Vagina (tissue), 2 donors: ENCODE results near the gene IL32. TPM values are rescaled to one million over a fixed set of nuclear protein-coding genes. Genes with fewer than 3 reads are reported as not detected.

ENCODE experiments used
- DNase-seq, 2 donors: peaks; one replicate each; pipeline ENCODE4 v3.0.0-alpha.2; 2017; ENCODE audit errors: extremely low spot score in 2 of 2
- H3K27ac ChIP-seq: fragments of 200-600 bp; sonication (generic); one replicate; pipeline ENCODE4 v1.5.1; 2019
- H3K27me3 ChIP-seq: fragments of 200-600 bp; sonication (generic); one replicate; pipeline ENCODE4 v1.5.1; 2019
- H3K36me3 ChIP-seq, 2 donors: fragments of 200-600 bp; sonication (generic); one replicate each; pipeline ENCODE4 v1.5.1; 2017 to 2019
- H3K4me1 ChIP-seq: fragments of 200-600 bp; sonication (generic); one replicate; pipeline ENCODE4 v1.5.1; 2019
- H3K4me3 ChIP-seq, 2 donors: fragments of 200-600 bp; sonication (generic); 1 replicate in 1 of 2; 2 replicates in 1 of 2; pipeline ENCODE4 v1.5.1; 2016 to 2019
- H3K9me3 ChIP-seq: fragments of 200-600 bp; sonication (generic); one replicate; pipeline ENCODE4 v1.5.1; 2019
- POLR2A ChIP-seq, 2 donors: fragments of 450-650 bp; IDR thresholded peaks; one replicate each; pipeline ENCODE4 v1.6.1; 2017; ENCODE audit warnings: antibody characterized with exemption in 2 of 2, mild to moderate bottlenecking in 2 of 2, moderate library complexity in 2 of 2
- POLR2AphosphoS5 ChIP-seq, 2 donors: sonication (generic); formaldehyde crosslinking; IDR thresholded peaks; one replicate each; pipeline ENCODE4 v1.9.0; 2017; ENCODE audit warnings: antibody characterized with exemption in 2 of 2, mild to moderate bottlenecking in 2 of 2, low read depth in 1 of 2; ENCODE audit not compliant: insufficient read depth in 1 of 2
- intact Hi-C: fragments of 100-400 bp; cut with DNase I; formaldehyde crosslinking; loops from one replicate; pipeline ENCODE4 v1.15.1; 2023
- total RNA-seq: library from RNA; depleted of rRNA; stranded (reverse); fragments of >200 nt; gene quantifications from one replicate; pipeline ENCODE4 v1.2.3, GENCODE V29; 2016
- TF ChIP-seq, protein P1 (sequence below), 3 experiments: fragments of 450-650 bp in 2 of 3; fragments of 200-600 bp in 1 of 3; sonication (generic) in 1 of 3; IDR thresholded peaks; one replicate each; pipeline ENCODE4 v1.5.1; 2017 to 2019; ENCODE audit warnings: antibody characterized with exemption in 3 of 3, mild to moderate bottlenecking in 2 of 3, moderate library complexity in 2 of 3

IL32 gene
- total RNA-seq, 1 donor from 2014 or later, result 13.0 TPM

DNA sequence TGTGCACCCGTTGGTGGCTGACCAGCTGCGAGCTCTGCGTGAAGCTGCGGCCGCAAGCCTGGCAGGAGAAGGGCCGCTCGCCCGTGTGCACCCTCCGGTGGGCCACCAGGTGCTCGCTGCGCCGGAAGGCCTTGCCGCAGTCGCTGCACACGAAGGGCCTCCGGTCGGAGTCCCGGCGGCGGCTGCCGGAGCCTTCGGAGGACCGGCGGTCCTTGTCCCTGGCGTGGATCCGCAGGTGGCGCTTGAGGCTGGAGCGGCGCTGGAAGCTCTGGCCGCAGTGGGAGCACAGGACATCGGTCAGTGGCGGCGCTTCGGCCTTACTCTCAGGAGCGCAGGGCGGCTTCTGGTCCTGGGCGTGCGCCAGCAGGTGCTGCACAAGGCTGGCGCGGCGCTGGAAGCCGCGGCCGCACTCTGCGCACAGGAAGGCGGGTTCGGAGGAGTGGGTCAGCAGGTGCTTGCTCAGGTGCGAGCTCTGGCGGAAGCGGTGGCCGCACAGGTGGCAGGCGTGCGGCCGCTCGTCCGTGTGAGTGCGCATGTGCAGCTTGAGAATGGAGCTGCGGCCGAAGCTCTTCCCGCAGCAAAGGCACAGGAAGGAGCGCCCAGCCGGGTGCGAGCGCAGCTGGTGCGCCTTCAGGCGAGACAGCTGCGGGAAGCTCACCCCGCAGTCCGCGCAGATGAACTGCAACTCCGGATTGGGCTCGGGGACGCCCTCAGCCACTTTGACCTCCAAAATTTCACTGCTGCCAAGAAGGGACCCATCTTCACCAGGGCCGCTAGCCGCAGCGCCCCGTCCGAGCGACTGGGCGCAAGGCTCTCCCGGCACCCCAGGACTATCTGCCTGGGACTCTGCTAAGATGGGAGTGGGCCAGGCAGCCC, 24.5 kb downstream of the IL32 start:
- intact Hi-C loops, result no loop called here
- Histone ChIP-seq H3K4me3 (no peak overlapping the region), H3K9me3 (no peaks in the 10 kb centered on the region), H3K27me3 (no peaks in the 10 kb centered on the region), H3K4me1 (no peaks in the 10 kb centered on the region), H3K27ac (no peak overlapping the region), H3K36me3 (no peaks in the 10 kb centered on the region)
- no peak for TF ChIP-seq POLR2AphosphoS5 (IDR thresholded peaks at IDR 0.05; ENCODE audit: insufficient read depth in 1 of 2, low read depth in 1 of 2)
- TF ChIP-seq POLR2A (IDR thresholded peaks at IDR 0.05), result no peak
- TF ChIP-seq, protein P1, sequence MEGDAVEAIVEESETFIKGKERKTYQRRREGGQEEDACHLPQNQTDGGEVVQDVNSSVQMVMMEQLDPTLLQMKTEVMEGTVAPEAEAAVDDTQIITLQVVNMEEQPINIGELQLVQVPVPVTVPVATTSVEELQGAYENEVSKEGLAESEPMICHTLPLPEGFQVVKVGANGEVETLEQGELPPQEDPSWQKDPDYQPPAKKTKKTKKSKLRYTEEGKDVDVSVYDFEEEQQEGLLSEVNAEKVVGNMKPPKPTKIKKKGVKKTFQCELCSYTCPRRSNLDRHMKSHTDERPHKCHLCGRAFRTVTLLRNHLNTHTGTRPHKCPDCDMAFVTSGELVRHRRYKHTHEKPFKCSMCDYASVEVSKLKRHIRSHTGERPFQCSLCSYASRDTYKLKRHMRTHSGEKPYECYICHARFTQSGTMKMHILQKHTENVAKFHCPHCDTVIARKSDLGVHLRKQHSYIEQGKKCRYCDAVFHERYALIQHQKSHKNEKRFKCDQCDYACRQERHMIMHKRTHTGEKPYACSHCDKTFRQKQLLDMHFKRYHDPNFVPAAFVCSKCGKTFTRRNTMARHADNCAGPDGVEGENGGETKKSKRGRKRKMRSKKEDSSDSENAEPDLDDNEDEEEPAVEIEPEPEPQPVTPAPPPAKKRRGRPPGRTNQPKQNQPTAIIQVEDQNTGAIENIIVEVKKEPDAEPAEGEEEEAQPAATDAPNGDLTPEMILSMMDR (IDR thresholded peaks at IDR 0.05), result no peak
- DNase-seq, result no peak

DNA sequence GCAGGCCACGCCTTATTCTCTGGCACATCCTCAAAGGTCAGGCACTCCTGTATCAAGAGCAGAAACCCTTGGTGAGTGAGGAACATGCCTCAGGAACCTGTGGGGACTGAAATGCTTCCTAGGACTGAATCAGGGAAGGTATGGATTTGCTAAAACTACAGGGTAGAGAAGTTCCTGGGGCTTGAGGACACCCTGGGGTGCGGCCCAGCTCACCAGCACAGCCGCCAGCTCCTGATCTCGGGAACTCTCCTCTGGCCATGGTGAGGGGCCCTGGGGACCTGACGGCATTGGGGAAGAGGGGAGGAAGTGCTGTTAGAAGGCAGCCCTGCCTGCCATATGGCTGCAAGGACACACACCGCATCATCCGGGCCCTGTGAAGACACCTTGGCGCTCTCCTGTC, 26.1 kb downstream of the IL32 start:
- H3K4me3 ChIP-seq, result no peak overlapping the region
- no peak for DNase-seq
- H3K27me3 ChIP-seq, result no peaks in the 10 kb centered on the region
- intact Hi-C loops, result no loop called here
- no peaks in the 10 kb centered on the region for H3K9me3 ChIP-seq
- no peaks in the 10 kb centered on the region for H3K4me1 ChIP-seq
- TF ChIP-seq POLR2AphosphoS5 (IDR thresholded peaks at IDR 0.05; ENCODE audit: insufficient read depth in 1 of 2, low read depth in 1 of 2) (no peak), POLR2A (IDR thresholded peaks at IDR 0.05) (no peak)
- TF ChIP-seq, protein P1 (IDR thresholded peaks at IDR 0.05), result no peak
- H3K36me3 ChIP-seq, result no peaks in the 10 kb centered on the region
- H3K27ac ChIP-seq, result no peak overlapping the region

DNA sequence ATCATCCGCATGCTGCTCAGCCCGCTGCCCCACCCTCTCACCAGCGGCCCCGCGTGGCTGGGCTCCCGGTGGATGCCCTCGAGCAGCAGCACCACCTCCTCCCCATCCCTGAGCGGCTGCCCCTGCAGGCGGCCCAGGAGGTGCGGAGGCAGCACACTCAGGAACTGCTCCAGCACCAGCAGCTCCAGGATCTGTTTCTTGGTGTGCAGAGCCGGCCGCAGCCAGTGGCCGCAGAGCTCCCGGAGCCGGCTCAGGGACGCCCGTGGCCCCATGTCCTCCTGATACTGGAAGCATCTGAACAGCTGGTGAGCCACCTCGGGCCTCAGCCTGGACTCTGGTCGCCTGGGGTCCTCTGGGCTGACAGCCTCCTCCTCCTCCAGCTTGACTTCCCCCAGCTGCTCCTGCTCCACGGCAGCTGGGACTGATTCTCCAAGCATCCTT, 27.1 kb downstream of the IL32 start:
- Histone ChIP-seq H3K27me3 (no peaks in the 10 kb centered on the region), H3K4me3 (no peak overlapping the region), H3K4me1 (no peaks in the 10 kb centered on the region), H3K9me3 (no peaks in the 10 kb centered on the region), H3K27ac (no peak overlapping the region), H3K36me3 (no peaks in the 10 kb centered on the region)
- TF ChIP-seq POLR2A (IDR thresholded peaks at IDR 0.05) (no peak), POLR2AphosphoS5 (IDR thresholded peaks at IDR 0.05; ENCODE audit: insufficient read depth in 1 of 2, low read depth in 1 of 2) (no peak)
- TF ChIP-seq, protein P1 (IDR thresholded peaks at IDR 0.05), result no peak
- no peak for DNase-seq
- intact Hi-C loops, result no loop called here

DNA sequence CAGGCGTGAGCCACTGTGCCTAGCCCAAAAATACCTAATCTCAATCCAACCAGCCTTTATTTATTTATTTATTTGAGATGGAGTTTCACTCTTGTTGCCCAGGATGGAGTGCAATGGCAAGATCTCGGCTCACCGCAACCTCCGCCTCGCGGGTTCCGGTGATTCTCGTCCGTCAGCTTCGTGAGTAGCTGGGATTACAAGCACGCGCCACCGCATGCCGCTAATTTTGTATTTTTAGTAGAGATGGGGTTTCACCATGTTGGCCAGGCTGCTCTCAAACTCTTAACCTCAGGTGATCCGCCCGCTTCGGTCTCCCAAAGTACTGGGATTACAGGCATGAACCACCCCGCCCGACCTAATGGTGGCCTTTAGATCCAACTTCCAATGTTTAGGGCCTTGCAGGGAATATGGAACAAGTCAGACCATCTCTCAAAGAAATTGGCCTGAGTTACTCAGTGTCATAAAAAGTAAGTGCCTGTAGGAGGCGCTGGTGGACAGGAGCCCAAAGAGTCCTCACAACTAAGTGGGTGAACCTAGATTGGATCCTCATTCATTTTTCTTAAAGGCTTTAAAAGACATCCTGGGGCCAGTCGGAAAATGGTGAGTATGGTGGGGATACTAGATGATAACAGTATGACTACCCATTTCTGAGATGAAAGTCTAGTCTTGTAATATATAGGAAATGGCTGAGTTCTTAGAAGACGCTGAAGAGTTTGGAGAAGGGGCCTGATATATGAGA, 29.0 kb downstream of the IL32 start:
- Histone ChIP-seq H3K36me3 (no peaks in the 10 kb centered on the region), H3K4me1 (no peaks in the 10 kb centered on the region), H3K27ac (no peak overlapping the region), H3K27me3 (no peaks in the 10 kb centered on the region), H3K4me3 (no peak overlapping the region), H3K9me3 (no peaks in the 10 kb centered on the region)
- TF ChIP-seq POLR2AphosphoS5 (IDR thresholded peaks at IDR 0.05; ENCODE audit: insufficient read depth in 1 of 2, low read depth in 1 of 2) (no peak), POLR2A (IDR thresholded peaks at IDR 0.05) (no peak)
- TF ChIP-seq, protein P1 (IDR thresholded peaks at IDR 0.05), result peak in 1 of 3 experiments; percentile 15
- intact Hi-C loops, result no loop called here
- DNase-seq, result no peak
